ENCODE results near the gene ARPC3. TPM values are rescaled to one million over a fixed set of nuclear protein-coding genes. Genes with fewer than 3 reads are reported as not detected.

The ARPC3 gene
- total and polyA plus RNA-seq, 9 of the 15 experiments (the other 6 are each of a cell fraction or from before 2014, with no cell fraction given), result 74.2 to 575 (median 345) TPM

DNA sequence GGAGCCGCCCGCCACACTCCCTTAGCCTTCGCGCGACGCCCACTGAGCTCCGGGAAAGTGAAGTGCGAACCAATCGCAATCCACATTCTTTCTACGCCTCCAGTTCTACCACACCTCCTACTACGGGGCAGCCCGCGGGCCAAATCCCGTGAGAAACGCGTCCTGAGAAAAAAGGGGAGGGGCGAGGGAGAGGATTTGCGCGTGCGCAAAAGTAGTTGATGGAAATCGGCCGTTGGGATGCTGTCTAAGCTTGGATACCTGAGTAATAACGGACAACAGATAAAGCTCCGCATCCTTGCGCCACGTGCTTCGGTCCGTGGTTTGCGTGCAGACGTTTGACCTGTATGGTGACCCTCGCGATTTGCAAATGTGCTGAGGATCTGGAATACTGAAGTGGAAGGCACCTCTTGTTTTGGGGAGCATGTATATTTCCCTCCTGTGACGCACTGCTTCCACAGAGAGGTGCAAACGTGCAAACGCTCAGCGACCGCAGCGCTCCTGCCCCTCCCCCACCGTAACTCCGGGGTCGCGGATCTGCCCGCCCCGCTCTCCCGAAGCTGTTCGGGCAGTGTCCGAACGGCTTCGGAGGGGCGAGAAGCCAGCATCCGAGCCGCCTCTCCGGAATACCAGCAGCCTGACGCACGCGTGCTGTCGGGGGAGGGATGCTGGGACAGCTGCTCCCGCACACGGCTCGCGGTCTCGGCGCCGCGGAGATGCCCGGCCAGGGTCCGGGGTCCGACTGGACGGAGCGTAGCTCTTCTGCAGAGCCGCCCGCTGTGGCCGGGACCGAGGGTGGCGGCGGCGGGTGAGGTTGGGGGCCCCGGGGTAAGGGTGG, 18.3 kb upstream of the ARPC3 start, which contains the start of the genes FAM216A and GPN3 (continued):
- TF ChIP-seq, protein P1, sequence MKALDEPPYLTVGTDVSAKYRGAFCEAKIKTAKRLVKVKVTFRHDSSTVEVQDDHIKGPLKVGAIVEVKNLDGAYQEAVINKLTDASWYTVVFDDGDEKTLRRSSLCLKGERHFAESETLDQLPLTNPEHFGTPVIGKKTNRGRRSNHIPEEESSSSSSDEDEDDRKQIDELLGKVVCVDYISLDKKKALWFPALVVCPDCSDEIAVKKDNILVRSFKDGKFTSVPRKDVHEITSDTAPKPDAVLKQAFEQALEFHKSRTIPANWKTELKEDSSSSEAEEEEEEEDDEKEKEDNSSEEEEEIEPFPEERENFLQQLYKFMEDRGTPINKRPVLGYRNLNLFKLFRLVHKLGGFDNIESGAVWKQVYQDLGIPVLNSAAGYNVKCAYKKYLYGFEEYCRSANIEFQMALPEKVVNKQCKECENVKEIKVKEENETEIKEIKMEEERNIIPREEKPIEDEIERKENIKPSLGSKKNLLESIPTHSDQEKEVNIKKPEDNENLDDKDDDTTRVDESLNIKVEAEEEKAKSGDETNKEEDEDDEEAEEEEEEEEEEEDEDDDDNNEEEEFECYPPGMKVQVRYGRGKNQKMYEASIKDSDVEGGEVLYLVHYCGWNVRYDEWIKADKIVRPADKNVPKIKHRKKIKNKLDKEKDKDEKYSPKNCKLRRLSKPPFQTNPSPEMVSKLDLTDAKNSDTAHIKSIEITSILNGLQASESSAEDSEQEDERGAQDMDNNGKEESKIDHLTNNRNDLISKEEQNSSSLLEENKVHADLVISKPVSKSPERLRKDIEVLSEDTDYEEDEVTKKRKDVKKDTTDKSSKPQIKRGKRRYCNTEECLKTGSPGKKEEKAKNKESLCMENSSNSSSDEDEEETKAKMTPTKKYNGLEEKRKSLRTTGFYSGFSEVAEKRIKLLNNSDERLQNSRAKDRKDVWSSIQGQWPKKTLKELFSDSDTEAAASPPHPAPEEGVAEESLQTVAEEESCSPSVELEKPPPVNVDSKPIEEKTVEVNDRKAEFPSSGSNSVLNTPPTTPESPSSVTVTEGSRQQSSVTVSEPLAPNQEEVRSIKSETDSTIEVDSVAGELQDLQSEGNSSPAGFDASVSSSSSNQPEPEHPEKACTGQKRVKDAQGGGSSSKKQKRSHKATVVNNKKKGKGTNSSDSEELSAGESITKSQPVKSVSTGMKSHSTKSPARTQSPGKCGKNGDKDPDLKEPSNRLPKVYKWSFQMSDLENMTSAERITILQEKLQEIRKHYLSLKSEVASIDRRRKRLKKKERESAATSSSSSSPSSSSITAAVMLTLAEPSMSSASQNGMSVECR (CRISPR knock-in tag; IDR thresholded peaks at IDR 0.05), result no peak; the same call in 1 of the 2 replicates
- TF ChIP-seq, protein P2, sequence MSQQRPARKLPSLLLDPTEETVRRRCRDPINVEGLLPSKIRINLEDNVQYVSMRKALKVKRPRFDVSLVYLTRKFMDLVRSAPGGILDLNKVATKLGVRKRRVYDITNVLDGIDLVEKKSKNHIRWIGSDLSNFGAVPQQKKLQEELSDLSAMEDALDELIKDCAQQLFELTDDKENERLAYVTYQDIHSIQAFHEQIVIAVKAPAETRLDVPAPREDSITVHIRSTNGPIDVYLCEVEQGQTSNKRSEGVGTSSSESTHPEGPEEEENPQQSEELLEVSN (IDR thresholded peaks at IDR 0.05; ENCODE audit: borderline replicate concordance in 1 of 2, extremely low read depth in 1 of 2, insufficient read depth in 1 of 2, insufficient read length in 1 of 2, low read depth in 1 of 2, low read length in 1 of 2, poor library complexity in 1 of 2, severe bottlenecking in 1 of 2), result peak; percentile 60 to 68
- peak; percentile 63 for TF ChIP-seq NCOA6 (IDR thresholded peaks at IDR 0.05)
- no peak for TF ChIP-seq JUNB (CRISPR knock-in tag; conservative IDR thresholded peaks at IDR 0.05)
- TF ChIP-seq PTRF (tag; IDR thresholded peaks at IDR 0.05), result no peak
- TF ChIP-seq RBM39 (optimal IDR thresholded peaks at IDR 0.05; ENCODE audit: low read depth, low read length), result no peak
- TF ChIP-seq, protein P3, sequence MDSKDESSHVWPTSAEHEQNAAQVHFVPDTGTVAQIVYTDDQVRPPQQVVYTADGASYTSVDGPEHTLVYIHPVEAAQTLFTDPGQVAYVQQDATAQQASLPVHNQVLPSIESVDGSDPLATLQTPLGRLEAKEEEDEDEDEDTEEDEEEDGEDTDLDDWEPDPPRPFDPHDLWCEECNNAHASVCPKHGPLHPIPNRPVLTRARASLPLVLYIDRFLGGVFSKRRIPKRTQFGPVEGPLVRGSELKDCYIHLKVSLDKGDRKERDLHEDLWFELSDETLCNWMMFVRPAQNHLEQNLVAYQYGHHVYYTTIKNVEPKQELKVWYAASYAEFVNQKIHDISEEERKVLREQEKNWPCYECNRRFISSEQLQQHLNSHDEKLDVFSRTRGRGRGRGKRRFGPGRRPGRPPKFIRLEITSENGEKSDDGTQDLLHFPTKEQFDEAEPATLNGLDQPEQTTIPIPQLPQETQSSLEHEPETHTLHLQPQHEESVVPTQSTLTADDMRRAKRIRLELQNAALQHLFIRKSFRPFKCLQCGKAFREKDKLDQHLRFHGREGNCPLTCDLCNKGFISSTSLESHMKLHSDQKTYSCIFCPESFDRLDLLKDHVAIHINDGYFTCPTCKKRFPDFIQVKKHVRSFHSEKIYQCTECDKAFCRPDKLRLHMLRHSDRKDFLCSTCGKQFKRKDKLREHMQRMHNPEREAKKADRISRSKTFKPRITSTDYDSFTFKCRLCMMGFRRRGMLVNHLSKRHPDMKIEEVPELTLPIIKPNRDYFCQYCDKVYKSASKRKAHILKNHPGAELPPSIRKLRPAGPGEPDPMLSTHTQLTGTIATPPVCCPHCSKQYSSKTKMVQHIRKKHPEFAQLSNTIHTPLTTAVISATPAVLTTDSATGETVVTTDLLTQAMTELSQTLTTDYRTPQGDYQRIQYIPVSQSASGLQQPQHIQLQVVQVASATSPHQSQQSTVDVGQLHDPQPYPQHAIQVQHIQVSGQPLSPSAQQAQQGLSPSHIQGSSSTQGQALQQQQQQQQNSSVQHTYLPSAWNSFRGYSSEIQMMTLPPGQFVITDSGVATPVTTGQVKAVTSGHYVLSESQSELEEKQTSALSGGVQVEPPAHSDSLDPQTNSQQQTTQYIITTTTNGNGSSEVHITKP (IDR thresholded peaks at IDR 0.05; ENCODE audit: partially characterized antibody), result no peak
- TF ChIP-seq, protein P4, sequence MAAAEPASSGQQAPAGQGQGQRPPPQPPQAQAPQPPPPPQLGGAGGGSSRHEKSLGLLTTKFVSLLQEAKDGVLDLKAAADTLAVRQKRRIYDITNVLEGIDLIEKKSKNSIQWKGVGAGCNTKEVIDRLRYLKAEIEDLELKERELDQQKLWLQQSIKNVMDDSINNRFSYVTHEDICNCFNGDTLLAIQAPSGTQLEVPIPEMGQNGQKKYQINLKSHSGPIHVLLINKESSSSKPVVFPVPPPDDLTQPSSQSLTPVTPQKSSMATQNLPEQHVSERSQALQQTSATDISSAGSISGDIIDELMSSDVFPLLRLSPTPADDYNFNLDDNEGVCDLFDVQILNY (CRISPR knock-in tag; IDR thresholded peaks at IDR 0.05), result no peak
- TF ChIP-seq, protein P5, sequence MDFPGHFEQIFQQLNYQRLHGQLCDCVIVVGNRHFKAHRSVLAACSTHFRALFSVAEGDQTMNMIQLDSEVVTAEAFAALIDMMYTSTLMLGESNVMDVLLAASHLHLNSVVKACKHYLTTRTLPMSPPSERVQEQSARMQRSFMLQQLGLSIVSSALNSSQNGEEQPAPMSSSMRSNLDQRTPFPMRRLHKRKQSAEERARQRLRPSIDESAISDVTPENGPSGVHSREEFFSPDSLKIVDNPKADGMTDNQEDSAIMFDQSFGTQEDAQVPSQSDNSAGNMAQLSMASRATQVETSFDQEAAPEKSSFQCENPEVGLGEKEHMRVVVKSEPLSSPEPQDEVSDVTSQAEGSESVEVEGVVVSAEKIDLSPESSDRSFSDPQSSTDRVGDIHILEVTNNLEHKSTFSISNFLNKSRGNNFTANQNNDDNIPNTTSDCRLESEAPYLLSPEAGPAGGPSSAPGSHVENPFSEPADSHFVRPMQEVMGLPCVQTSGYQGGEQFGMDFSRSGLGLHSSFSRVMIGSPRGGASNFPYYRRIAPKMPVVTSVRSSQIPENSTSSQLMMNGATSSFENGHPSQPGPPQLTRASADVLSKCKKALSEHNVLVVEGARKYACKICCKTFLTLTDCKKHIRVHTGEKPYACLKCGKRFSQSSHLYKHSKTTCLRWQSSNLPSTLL (IDR thresholded peaks at IDR 0.05), result no peak
- TF ChIP-seq, protein P6, sequence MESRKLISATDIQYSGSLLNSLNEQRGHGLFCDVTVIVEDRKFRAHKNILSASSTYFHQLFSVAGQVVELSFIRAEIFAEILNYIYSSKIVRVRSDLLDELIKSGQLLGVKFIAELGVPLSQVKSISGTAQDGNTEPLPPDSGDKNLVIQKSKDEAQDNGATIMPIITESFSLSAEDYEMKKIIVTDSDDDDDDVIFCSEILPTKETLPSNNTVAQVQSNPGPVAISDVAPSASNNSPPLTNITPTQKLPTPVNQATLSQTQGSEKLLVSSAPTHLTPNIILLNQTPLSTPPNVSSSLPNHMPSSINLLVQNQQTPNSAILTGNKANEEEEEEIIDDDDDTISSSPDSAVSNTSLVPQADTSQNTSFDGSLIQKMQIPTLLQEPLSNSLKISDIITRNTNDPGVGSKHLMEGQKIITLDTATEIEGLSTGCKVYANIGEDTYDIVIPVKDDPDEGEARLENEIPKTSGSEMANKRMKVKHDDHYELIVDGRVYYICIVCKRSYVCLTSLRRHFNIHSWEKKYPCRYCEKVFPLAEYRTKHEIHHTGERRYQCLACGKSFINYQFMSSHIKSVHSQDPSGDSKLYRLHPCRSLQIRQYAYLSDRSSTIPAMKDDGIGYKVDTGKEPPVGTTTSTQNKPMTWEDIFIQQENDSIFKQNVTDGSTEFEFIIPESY (CRISPR knock-in tag; IDR thresholded peaks at IDR 0.05), result peak; percentile 34; the same call in 1 of the 2 replicates
- TF ChIP-seq MCM5 (IDR thresholded peaks at IDR 0.05; ENCODE audit: low read depth), result no peak
